Measurements from ENCODE around the gene ZMYND12. TPM values are rescaled to one million over a fixed set of nuclear protein-coding genes. Genes with fewer than 3 reads are reported as not detected.
"Not testable (repeated sequence)": the region's sequence is repeated elsewhere in the genome, so short reads cannot be mapped to it uniquely, and the experiment has no call there.

The ZMYND12 gene
- total RNA-seq: 0.88 and 3.3 TPM in 2 replicates

- Histone ChIP-seq H2AFZ (ENCODE audit: low read length) (peak within 1 kb of the TSS; percentile 97), H3K36me3 (ENCODE audit: insufficient read depth, low read length) (peaks cover 11% of the 10 kb centered on the region), H4K20me1 (ENCODE audit: insufficient read depth, low read length) (no peaks in the 10 kb centered on the region), H3K27me3 (ENCODE audit: insufficient read depth, low read length) (no peaks in the 10 kb centered on the region), H3K4me1 (ENCODE audit: insufficient read depth, low read length) (peaks cover 8% of the 10 kb centered on the region), H3K9me3 (ENCODE audit: low read depth, low read length) (no peaks in the 10 kb centered on the region), H3K4me2 (ENCODE audit: insufficient read depth, low read length) (peak within 1 kb of the TSS; percentile 95), H3K79me2 (ENCODE audit: insufficient read depth, low read length) (peaks cover 12% of the 10 kb centered on the region), H3K27ac (ENCODE audit: low read depth, low read length) (peak within 1 kb of the TSS; percentile 72), H3K4me3 (ENCODE audit: insufficient read depth, low read length) (peak within 1 kb of the TSS; percentile 78)
- TF ChIP-seq CTCF (IDR thresholded peaks at IDR 0.05; ENCODE audit: extremely low read depth, low read depth, low read length): no peak
- DNase-seq (ENCODE audit: insufficient read length, low spot score, missing footprints): peak; percentile 95
Observed at GRCh38 chr1:42456010-42456753, at the start of gene ZMYND12, which contains the start of gene PPCS. ZMYND12 (minus strand) TSS chr1:42456022; CDS start chr1:42455997, 25 bp downstream. PPCS (plus strand) TSS chr1:42456543; CDS start chr1:42456566, 23 bp downstream.

GRCh38 chr1:42504535-42505128 lies 48.8 kb upstream of the ZMYND12 start:
- Histone ChIP-seq H3K4me2 (ENCODE audit: insufficient read depth, low read length) (no peak overlapping the region), H2AFZ (ENCODE audit: low read length) (no peak overlapping the region), H3K27me3 (ENCODE audit: insufficient read depth, low read length) (no peaks in the 10 kb centered on the region), H3K79me2 (ENCODE audit: insufficient read depth, low read length) (no peaks in the 10 kb centered on the region), H3K4me1 (ENCODE audit: insufficient read depth, low read length) (no peaks in the 10 kb centered on the region), H4K20me1 (ENCODE audit: insufficient read depth, low read length) (no peaks in the 10 kb centered on the region), H3K36me3 (ENCODE audit: insufficient read depth, low read length) (no peaks in the 10 kb centered on the region), H3K27ac (ENCODE audit: low read depth, low read length) (no peak overlapping the region), H3K4me3 (ENCODE audit: insufficient read depth, low read length) (no peak overlapping the region), H3K9me3 (ENCODE audit: low read depth, low read length) (peaks cover 9% of the 10 kb centered on the region)
- peak; percentile 35 for DNase-seq (ENCODE audit: insufficient read length, low spot score, missing footprints)
- no peak for TF ChIP-seq CTCF (IDR thresholded peaks at IDR 0.05; ENCODE audit: extremely low read depth, low read depth, low read length)

GRCh38 chr1:42502031-42502430 lies 46.2 kb upstream of the ZMYND12 start:
- not testable (repeated sequence) for H3K4me2 ChIP-seq (ENCODE audit: insufficient read depth, low read length); H3K9me3 ChIP-seq (ENCODE audit: low read depth, low read length); DNase-seq (ENCODE audit: insufficient read length, low spot score, missing footprints); H2AFZ ChIP-seq (ENCODE audit: low read length); H3K27me3 ChIP-seq (ENCODE audit: insufficient read depth, low read length); H3K36me3 ChIP-seq (ENCODE audit: insufficient read depth, low read length); H3K4me3 ChIP-seq (ENCODE audit: insufficient read depth, low read length); H3K4me1 ChIP-seq (ENCODE audit: insufficient read depth, low read length); H4K20me1 ChIP-seq (ENCODE audit: insufficient read depth, low read length); H3K27ac ChIP-seq (ENCODE audit: low read depth, low read length); H3K79me2 ChIP-seq (ENCODE audit: insufficient read depth, low read length)

- no peaks in the 10 kb centered on the region for H4K20me1 ChIP-seq (ENCODE audit: insufficient read depth, low read length)
Observed at GRCh38 chr1:42490237-42490636, 34.4 kb upstream of the ZMYND12 start.

More at GRCh38 chr1:42490237-42490636, 34.4 kb upstream of the ZMYND12 start:
- Histone ChIP-seq H3K36me3 (ENCODE audit: insufficient read depth, low read length) (no peaks in the 10 kb centered on the region), H3K9me3 (ENCODE audit: low read depth, low read length) (no peaks in the 10 kb centered on the region), H3K27me3 (ENCODE audit: insufficient read depth, low read length) (peaks cover 2% of the 10 kb centered on the region), H2AFZ (ENCODE audit: low read length) (no peak overlapping the region), H3K27ac (ENCODE audit: low read depth, low read length) (no peak overlapping the region), H3K4me2 (ENCODE audit: insufficient read depth, low read length) (no peak overlapping the region), H3K4me1 (ENCODE audit: insufficient read depth, low read length) (no peaks in the 10 kb centered on the region), H3K79me2 (ENCODE audit: insufficient read depth, low read length) (no peaks in the 10 kb centered on the region), H3K4me3 (ENCODE audit: insufficient read depth, low read length) (no peak overlapping the region)
- no peak for DNase-seq (ENCODE audit: insufficient read length, low spot score, missing footprints)
- TF ChIP-seq CTCF (IDR thresholded peaks at IDR 0.05; ENCODE audit: extremely low read depth, low read depth, low read length): no peak
